ENCODE data around the gene ATP6V1G2. TPM values are rescaled to one million over a fixed set of nuclear protein-coding genes. Genes with fewer than 3 reads are reported as not detected.

ATP6V1G2 gene
- total RNA-seq, 2 experiments from 2014 or later: 0.86 to 1.1 TPM

DNA sequence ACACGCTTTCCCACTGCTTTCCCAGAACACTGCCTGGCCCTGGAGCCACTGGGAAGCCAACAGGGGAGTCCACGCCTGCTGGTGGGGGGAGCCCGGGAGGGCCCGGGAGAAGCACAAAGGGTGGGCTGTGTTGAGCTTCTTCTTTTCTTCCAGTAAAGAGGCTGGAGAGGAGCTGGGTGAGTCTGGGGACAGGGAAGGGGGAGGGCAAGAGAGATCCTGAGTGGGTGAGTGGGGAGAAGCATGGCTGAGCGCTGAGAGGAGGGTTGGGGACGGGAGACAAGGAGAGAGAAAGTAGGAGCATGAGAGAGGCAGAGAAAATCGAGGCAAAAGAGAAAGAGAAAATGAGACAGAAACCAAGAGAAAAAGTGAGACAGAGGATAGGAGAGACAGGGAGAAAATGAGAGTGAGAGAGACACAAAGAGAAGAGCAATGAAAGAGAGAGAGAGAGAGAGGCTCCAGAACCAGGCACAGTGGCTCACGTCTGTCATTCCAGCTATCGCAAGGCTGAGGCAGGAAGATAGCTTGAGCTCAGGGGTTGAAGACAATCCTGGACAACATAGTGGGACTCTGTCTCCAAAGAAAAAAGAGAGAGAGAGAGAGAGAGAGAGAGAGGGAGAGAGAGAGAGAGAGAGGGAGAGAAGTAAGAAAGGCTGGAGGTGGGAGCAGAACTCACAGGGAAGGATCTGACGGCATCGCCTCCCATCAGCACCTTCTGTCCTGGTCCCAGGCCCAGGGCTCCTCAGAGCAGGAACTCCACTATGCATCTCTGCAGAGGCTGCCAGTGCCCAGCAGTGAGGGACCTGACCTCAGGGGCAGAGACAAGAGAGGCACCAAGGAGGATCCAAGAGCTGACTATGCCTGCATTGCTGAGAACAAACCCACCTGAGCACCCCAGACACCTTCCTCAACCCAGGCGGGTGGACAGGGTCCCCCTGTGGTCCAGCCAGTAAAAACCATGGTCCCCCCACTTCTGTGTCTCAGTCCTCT lies 41.7 kb upstream of the ATP6V1G2 start:
- ChIA-PET POLR2A (interaction anchor here (0.5 to 35.7 kb wide), 10 partner anchors 4 to 208 kb away, joined by 3 to 1181 read pairs (median 4); partner anchors contain the start of genes ATP6V1G2, DDX39B, GPANK1 and LST1), CTCF (interaction anchor here (1.4 to 56.2 kb wide), 3 partner anchors 4 to 93 kb away, joined by 3 to 2542 read pairs (median 2542); partner anchors contain the start of genes ATP6V1G2, DDX39B, LST1 and LTA)
- H3K4me1 Mint-ChIP-seq (ENCODE audit: low read depth): peaks cover 67% of the 10 kb centered on the region
- peak overlapping the region; percentile 96 for H3K27ac Mint-ChIP-seq
- H3K4me3 Mint-ChIP-seq: peak overlapping the region; percentile 76
- no peak for DNase-seq
- no peaks in the 10 kb centered on the region for H3K9me3 Mint-ChIP-seq
- peaks cover 20% of the 10 kb centered on the region for H3K36me3 Mint-ChIP-seq (ENCODE audit: low read depth)
- no peaks in the 10 kb centered on the region for H3K27me3 Mint-ChIP-seq
- no peak for TF ChIP-seq CTCF (IDR thresholded peaks at IDR 0.05)
- intact Hi-C loops (cut with micrococcal nuclease): no loop called here
- ATAC-seq: peak; percentile 13

- Mint-ChIP-seq H3K4me3 (peak overlapping the region; percentile 76), H3K27ac (peak overlapping the region; percentile 96), H3K36me3 (ENCODE audit: low read depth) (peaks cover 30% of the 10 kb centered on the region), H3K27me3 (no peaks in the 10 kb centered on the region), H3K9me3 (no peaks in the 10 kb centered on the region), H3K4me1 (ENCODE audit: low read depth) (peaks cover 65% of the 10 kb centered on the region)
- ATAC-seq (peak; percentile 36), DNase-seq (peak; percentile 57)
- no peak for TF ChIP-seq CTCF (IDR thresholded peaks at IDR 0.05)
- POLR2A ChIA-PET: interaction anchor here (0.9 to 35.7 kb wide), 9 partner anchors 3 to 277 kb away, joined by 3 to 1181 read pairs (median 4); partner anchors contain the start of genes ATP6V1G2, DDX39B, GPANK1 and LST1
- CTCF ChIA-PET: interaction anchor here (1.4 to 56.2 kb wide), 3 partner anchors 5 to 92 kb away, joined by 3 to 2542 read pairs (median 2542); partner anchors contain the start of genes ATP6V1G2, DDX39B, LST1 and LTA
- intact Hi-C loops (cut with micrococcal nuclease): no loop called here
Observed at GRCh38 chr6:31586599-31587281, 40.3 kb upstream of the ATP6V1G2 start.

- POLR2A ChIA-PET: interaction anchor here (0.8 to 35.7 kb wide), 5 partner anchors 2 to 45 kb away, joined by 3 to 1181 read pairs (median 26); partner anchors contain the start of genes DDX39B, LST1, LTA and LTB
- Mint-ChIP-seq H3K27ac (peak within 1 kb of the TSS; percentile 96), H3K36me3 (ENCODE audit: low read depth) (peaks cover 38% of the 10 kb centered on the region), H3K4me1 (ENCODE audit: low read depth) (peaks cover 63% of the 10 kb centered on the region), H3K4me3 (peak within 1 kb of the TSS; percentile 76), H3K27me3 (no peaks in the 10 kb centered on the region), H3K9me3 (no peaks in the 10 kb centered on the region)
- DNase-seq: no peak
- intact Hi-C loops (cut with micrococcal nuclease): no loop called here
- CTCF ChIA-PET: interaction anchor here (1.2 to 56.2 kb wide), 3 partner anchors 6 to 31 kb away, joined by 3 to 2542 read pairs (median 2542); partner anchors contain the start of genes ATP6V1G2, DDX39B, LST1 and LTA
- TF ChIP-seq CTCF (IDR thresholded peaks at IDR 0.05): no peak
- peak; percentile 14 for ATAC-seq
Observed at GRCh38 chr6:31586008-31586407, 39.6 kb upstream of the ATP6V1G2 start, which contains the start of gene LST1. LST1 (plus strand) TSS chr6:31586277; CDS start chr6:31587300, 1,023 bp downstream.

GRCh38 chr6:31585491-31585890 lies 39.1 kb upstream of the ATP6V1G2 start:
- ChIA-PET POLR2A (interaction anchor here (0.8 to 35.7 kb wide), 6 partner anchors 2 to 44 kb away, joined by 3 to 1181 read pairs (median 16); partner anchors contain the start of genes DDX39B, LST1, LTA and LTB), CTCF (interaction anchor here (1.2 to 56.2 kb wide), 3 partner anchors 7 to 31 kb away, joined by 3 to 2542 read pairs (median 2542); partner anchors contain the start of genes ATP6V1G2, DDX39B, LST1 and LTA)
- intact Hi-C loops (cut with micrococcal nuclease): no loop called here
- Mint-ChIP-seq H3K9me3 (no peaks in the 10 kb centered on the region), H3K27me3 (no peaks in the 10 kb centered on the region), H3K4me1 (ENCODE audit: low read depth) (peaks cover 61% of the 10 kb centered on the region), H3K36me3 (ENCODE audit: low read depth) (peaks cover 40% of the 10 kb centered on the region), H3K27ac (peak overlapping the region; percentile 96), H3K4me3 (peak overlapping the region; percentile 76)
- TF ChIP-seq CTCF (IDR thresholded peaks at IDR 0.05): peak; percentile 74
- ATAC-seq (peak; percentile 42), DNase-seq (peak; percentile 74)
